Measurements from ENCODE around the gene P4HTM. TPM values are rescaled to one million over a fixed set of nuclear protein-coding genes. Genes with fewer than 3 reads are reported as not detected.

The P4HTM gene
- total RNA-seq, 1 donor: 59.0 TPM

- no peak for DNase-seq (ENCODE audit: low read depth in 2 of 3, low spot score in 2 of 3)
These were observed 7.4 kb upstream of the P4HTM start for GRCh38 chr3:48982686-48983085.

- DNase-seq (ENCODE audit: low read depth in 2 of 3, low spot score in 2 of 3): no peak
These were observed 6.9 kb upstream of the P4HTM start for GRCh38 chr3:48983096-48983495.

GRCh38 chr3:48984663-48985062 lies 5.4 kb upstream of the P4HTM start:
- DNase-seq (ENCODE audit: low read depth in 2 of 3, low spot score in 2 of 3): no peak

- DNase-seq (ENCODE audit: low read depth in 2 of 3, low spot score in 2 of 3): peak in 1 of 3 donors; percentile 15
These were observed 4.1 kb upstream of the P4HTM start for GRCh38 chr3:48985831-48986376.

- DNase-seq (ENCODE audit: low read depth in 2 of 3, low spot score in 2 of 3): no peak
These were observed 780 bp upstream of the P4HTM start for GRCh38 chr3:48989126-48989795.

- DNase-seq (ENCODE audit: low read depth in 2 of 3, low spot score in 2 of 3): peak in 2 of 3 donors; percentile 45 to 50
These were observed 812 bp downstream of the P4HTM start for GRCh38 chr3:48990636-48991469.

- no peak for DNase-seq (ENCODE audit: low read depth in 2 of 3, low spot score in 2 of 3)
These were observed 2.0 kb downstream of the P4HTM start for GRCh38 chr3:48991851-48992545.

- DNase-seq (ENCODE audit: low read depth in 2 of 3, low spot score in 2 of 3): peak in 2 of 3 donors; percentile 26 to 38
These were observed 3.8 kb downstream of the P4HTM start for GRCh38 chr3:48993834-48994233.

- DNase-seq (ENCODE audit: low read depth in 2 of 3, low spot score in 2 of 3): no peak
These were observed 6.6 kb downstream of the P4HTM start for GRCh38 chr3:48996640-48997039.

- no peak for DNase-seq (ENCODE audit: low read depth in 2 of 3, low spot score in 2 of 3)
These were observed 7.1 kb downstream of the P4HTM start for GRCh38 chr3:48997102-48997635.

GRCh38 chr3:48997714-48998637 lies 7.9 kb downstream of the P4HTM start:
- no peak for DNase-seq (ENCODE audit: low read depth in 2 of 3, low spot score in 2 of 3)

GRCh38 chr3:48999085-48999858 lies 9.2 kb downstream of the P4HTM start:
- no peak for DNase-seq (ENCODE audit: low read depth in 2 of 3, low spot score in 2 of 3)

- no peak for DNase-seq (ENCODE audit: low read depth in 2 of 3, low spot score in 2 of 3)
These were observed 11.1 kb downstream of the P4HTM start for GRCh38 chr3:49001155-49001554.

- no peak for DNase-seq (ENCODE audit: low read depth in 2 of 3, low spot score in 2 of 3)
These were observed 14.6 kb downstream of the P4HTM start for GRCh38 chr3:49004352-49005302.

- no peak for DNase-seq (ENCODE audit: low read depth in 2 of 3, low spot score in 2 of 3)
These were observed 15.3 kb downstream of the P4HTM start for GRCh38 chr3:49005303-49005680.

- no peak for DNase-seq (ENCODE audit: low read depth in 2 of 3, low spot score in 2 of 3)
These were observed 16.0 kb downstream of the P4HTM start for GRCh38 chr3:49005998-49006397.

- DNase-seq (ENCODE audit: low read depth in 2 of 3, low spot score in 2 of 3): peak in 2 of 3 donors; percentile 43 to 55
These were observed 16.5 kb downstream of the P4HTM start for GRCh38 chr3:49006408-49007067.
